Muscle layer of duodenum (tissue), 2 donors: Measurements from ENCODE around the gene PSAP.

Experiments
- H3K27ac ChIP-seq: one replicate; pipeline ENCODE4 v1.7.0; 2013; ENCODE audit warnings: mild to moderate bottlenecking, low read length
- H3K27me3 ChIP-seq: one replicate; pipeline ENCODE4 v1.7.0; 2013; ENCODE audit warnings: low read depth, mild to moderate bottlenecking, control low read depth, low read length
- H3K36me3 ChIP-seq, 2 donors: one replicate each; pipeline ENCODE4 v1.7.0; 2013; ENCODE audit warnings: low read length in 2 of 2, control low read depth in 1 of 2, mild to moderate bottlenecking in 1 of 2; ENCODE audit not compliant: insufficient read depth in 2 of 2, control insufficient read depth in 1 of 2
- H3K4me1 ChIP-seq, 2 donors: one replicate each; pipeline ENCODE4 v1.7.0; 2013; ENCODE audit warnings: low read length in 2 of 2, mild to moderate bottlenecking in 2 of 2, control low read depth in 1 of 2, moderate library complexity in 1 of 2; ENCODE audit not compliant: insufficient read depth in 2 of 2, control insufficient read depth in 1 of 2
- H3K4me3 ChIP-seq, 2 donors: one replicate each; pipeline ENCODE4 v1.7.0; 2013; ENCODE audit warnings: low read length in 2 of 2, low read depth in 1 of 2, mild to moderate bottlenecking in 1 of 2
- H3K9me3 ChIP-seq, 2 donors: one replicate each; pipeline ENCODE4 v1.7.0; 2013; ENCODE audit warnings: low read length in 2 of 2, control low read depth in 1 of 2, mild to moderate bottlenecking in 1 of 2; ENCODE audit not compliant: control insufficient read depth in 1 of 2
- donor health status: healthy.

Gene PSAP

DNA sequence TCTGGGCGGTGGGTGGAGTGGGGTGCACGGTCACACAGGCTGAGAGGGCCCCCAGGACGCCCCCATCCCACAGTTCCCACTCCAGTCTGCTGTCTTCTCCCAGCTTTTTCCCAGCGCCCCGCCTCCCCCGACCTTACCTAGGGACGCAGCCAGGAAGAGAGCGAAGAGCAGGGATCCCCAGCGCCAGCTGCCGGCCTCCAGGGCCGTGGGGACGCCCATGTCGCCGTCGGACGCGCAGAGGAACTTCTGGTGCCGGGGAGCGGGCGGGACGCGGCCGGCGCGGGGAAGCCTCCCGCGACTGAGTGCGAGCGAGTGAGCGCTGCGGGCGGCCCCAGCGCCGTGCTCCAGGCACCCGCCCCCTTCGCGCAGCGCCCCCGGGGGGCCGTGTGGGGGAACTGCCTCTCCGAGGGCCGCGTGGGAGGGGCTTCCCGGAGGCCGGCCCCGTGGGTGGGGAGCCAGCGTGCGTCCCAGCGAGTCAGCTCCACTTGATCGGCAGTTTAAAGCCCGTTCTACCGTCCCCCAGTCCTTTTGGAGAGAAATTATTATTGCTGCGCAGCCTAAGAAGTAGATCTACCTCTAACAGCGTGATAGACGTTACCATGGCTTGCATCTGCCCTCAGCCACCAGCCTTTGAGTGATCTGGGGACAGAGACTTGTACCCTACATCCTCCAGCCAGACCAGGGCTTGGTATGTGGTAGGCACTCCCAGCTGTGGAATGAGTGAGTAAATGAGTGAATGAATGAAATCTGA is 77.7 kb downstream of the PSAP start, which contains the start of gene VSIR:
TSS of gene VSIR (minus strand) at position 300 of the 751 bp plus-strand sequence. CDS start at position 219, 81 bp downstream.
- Histone ChIP-seq H3K36me3 (no peaks in the 10 kb centered on the region), H3K27ac (peak within 1 kb of the TSS; percentile 95), H3K9me3 (no peaks in the 10 kb centered on the region), H3K4me3 (peak within 1 kb of the TSS; percentile 65 to 90), H3K4me1 (peaks cover 31 to 43% of the 10 kb centered on the region in 2 donors), H3K27me3 (no peaks in the 10 kb centered on the region)

DNA sequence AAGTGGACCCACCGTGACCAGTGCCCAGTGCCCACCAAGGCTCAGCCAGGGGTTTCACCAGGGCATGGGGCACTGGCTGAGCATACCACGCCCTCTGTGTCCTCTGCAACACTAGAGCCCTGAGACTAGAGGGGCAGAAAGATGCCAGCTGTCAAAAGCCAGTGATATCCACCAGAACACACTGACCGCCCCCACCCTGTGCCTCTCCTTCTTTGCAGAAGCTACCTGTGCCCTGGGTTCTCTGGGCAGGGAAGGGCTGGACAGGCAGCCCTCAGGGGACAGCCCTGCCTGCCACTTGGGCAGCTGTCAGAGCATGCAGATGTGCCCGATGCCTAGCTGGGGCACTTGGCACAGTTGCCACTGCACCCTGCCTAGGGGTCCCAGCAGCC is 78.2 kb downstream of the PSAP start:
- no peaks in the 10 kb centered on the region for H3K9me3 ChIP-seq
- peaks cover 34 to 45% of the 10 kb centered on the region in 2 donors for H3K4me1 ChIP-seq
- peak overlapping the region; percentile 95 for H3K27ac ChIP-seq
- H3K27me3 ChIP-seq, result no peaks in the 10 kb centered on the region
- no peaks in the 10 kb centered on the region for H3K36me3 ChIP-seq
- H3K4me3 ChIP-seq, result peak overlapping the region; percentile 65 to 90

DNA sequence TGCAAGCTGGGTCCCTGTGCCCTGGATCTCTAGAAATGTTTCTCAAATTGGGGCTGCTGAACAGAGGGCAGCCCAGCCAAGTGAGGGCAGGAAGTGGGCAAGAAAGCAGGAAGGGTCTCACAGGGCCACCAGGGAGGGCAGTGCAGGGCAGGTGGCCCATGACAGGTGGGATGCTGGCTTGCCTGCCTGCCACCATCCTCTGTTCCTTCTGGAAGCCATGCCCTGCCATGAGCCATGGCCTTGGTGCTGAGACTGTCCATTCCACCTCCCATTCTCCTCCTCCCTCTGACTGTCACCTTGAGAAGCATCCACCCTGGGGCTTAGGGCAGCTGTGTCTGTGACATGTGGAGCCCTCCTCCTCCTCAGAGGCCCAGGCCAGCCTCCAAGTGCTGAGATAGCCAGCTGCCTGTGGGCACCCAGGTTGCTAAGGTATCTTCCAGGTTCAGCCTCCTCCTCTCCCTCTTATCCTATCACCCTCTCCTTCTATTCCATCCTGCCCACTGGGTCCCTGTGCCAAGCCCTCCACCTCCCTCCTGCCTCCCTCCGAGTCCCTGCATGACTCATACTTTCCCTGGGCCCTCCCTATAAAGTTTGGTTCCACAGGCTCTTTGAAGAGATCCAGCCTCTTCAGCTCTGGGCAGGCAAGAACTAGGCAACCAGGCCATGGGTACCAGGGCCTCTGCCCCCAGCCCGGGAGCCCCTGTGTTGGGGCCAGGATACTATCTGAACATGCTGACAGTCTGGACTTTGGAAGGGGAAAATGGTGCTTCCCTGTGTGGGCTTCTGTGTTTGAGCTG is 79.0 kb downstream of the PSAP start:
- Histone ChIP-seq H3K36me3 (no peaks in the 10 kb centered on the region), H3K4me1 (peaks cover 39 to 53% of the 10 kb centered on the region in 2 donors), H3K4me3 (peak overlapping the region; percentile 65 to 90), H3K27me3 (no peaks in the 10 kb centered on the region), H3K9me3 (no peaks in the 10 kb centered on the region), H3K27ac (peak overlapping the region; percentile 95)

DNA sequence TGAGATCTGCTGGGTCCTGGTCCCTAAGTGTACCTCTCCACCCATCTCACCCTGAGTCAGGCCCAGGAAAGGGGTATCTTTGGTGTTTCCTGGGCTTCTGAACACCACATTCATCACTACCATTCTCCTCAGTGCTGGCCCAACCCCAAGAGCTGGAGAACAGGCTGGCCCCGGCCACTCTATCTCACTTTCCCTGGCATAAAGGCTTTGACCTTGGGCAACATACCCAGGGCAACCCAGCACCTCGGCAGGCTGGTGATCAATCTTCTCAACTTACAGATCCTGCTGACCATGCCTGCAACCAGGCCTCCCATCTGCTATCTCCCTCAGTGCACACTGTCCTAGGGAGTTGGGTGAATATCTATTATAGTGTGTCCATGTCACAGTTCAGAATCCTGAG is 79.8 kb downstream of the PSAP start:
- Histone ChIP-seq H3K4me3 (peak overlapping the region; percentile 65 to 90), H3K4me1 (peaks cover 45 to 61% of the 10 kb centered on the region in 2 donors)

DNA sequence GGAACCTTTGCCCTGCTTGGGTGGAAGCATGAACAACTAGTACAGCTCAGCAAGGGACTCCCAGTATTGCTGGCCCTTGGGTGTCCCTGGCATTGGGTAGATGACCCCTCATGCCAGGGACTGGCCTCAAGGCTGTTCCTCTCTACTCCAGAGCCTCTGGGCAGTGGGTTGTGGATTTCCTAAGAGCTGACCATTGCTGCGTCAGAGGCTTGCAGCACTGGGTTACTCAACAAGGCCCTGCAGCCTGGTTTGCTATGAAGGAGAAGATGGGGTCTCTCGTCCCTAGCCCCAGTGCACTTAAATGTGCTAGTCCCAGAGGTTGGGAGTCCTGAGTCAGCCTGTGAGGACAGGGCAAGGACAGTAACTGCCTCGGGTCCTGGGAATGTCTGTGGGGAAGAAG is 80.3 kb downstream of the PSAP start:
- H3K4me3 ChIP-seq, result peak overlapping the region; percentile 65 to 90
- H3K4me1 ChIP-seq, result peaks cover 46 to 66% of the 10 kb centered on the region in 2 donors
- H3K27ac ChIP-seq, result peak overlapping the region; percentile 95

More for the DNA sequence above, 79.8 kb downstream of the PSAP start:
- Histone ChIP-seq H3K9me3 (no peaks in the 10 kb centered on the region), H3K27me3 (no peaks in the 10 kb centered on the region), H3K27ac (peak overlapping the region; percentile 95), H3K36me3 (peaks cover 0 to 3% of the 10 kb centered on the region in 2 donors)

DNA sequence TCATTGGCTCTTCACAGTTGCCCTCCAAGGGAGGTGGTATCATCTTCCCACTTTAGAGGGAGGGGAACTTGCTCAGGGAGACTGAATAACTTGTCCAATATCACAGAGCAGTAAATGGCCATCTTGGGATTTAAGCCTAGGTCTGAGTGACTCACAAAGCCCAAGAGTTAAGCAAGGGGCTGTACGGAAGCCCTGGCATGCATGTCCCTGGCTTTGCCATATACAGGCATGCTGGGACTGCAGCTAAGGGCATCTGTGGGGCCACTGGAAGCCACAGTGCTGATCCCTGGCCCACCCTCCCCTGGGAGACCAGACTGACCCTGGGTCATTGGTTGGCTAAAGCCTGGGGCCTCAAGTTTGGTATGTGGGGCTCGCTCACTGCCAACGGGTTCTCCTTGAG is 80.8 kb downstream of the PSAP start:
- H3K27ac ChIP-seq, result peak overlapping the region; percentile 95
- peak overlapping the region; percentile 65 to 90 for H3K4me3 ChIP-seq
- peaks cover 0 to 3% of the 10 kb centered on the region in 2 donors for H3K36me3 ChIP-seq
- no peaks in the 10 kb centered on the region for H3K27me3 ChIP-seq
- H3K9me3 ChIP-seq, result no peaks in the 10 kb centered on the region
- peaks cover 46 to 71% of the 10 kb centered on the region in 2 donors for H3K4me1 ChIP-seq

More for the DNA sequence above, 80.3 kb downstream of the PSAP start:
- Histone ChIP-seq H3K27me3 (no peaks in the 10 kb centered on the region), H3K36me3 (peaks cover 0 to 3% of the 10 kb centered on the region in 2 donors), H3K9me3 (no peaks in the 10 kb centered on the region)

DNA sequence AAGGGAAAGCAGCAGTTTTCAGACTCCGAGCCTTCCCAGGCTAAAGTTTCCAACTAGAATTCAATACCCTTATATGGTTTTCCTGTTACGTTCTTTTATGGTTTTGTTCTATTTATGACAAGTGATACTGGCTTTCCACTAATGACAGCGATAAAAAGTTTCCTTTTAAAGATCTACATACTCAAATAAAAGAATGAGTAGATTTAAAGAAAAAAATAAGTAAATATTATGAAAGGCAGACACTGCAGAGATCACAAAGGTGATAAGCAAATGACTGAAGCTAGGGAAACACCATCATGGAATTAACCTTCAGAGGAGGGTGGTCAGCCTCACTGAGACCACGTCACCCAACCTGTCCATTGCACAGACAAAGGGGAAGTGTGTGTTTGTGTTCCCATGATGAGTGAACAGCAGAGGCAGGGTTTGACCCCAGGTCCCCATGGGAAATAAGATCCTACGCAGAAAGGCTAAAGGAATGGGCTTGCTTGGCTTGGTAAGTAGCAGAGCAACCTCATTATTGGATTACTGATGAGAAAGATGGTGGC is 81.7 kb downstream of the PSAP start:
- peaks cover 0 to 3% of the 10 kb centered on the region in 2 donors for H3K36me3 ChIP-seq
- H3K9me3 ChIP-seq, result no peaks in the 10 kb centered on the region
- H3K4me3 ChIP-seq, result peak overlapping the region; percentile 65 to 90
- H3K27me3 ChIP-seq, result no peaks in the 10 kb centered on the region
- H3K4me1 ChIP-seq, result peaks cover 46 to 80% of the 10 kb centered on the region in 2 donors
- peak overlapping the region; percentile 95 for H3K27ac ChIP-seq

DNA sequence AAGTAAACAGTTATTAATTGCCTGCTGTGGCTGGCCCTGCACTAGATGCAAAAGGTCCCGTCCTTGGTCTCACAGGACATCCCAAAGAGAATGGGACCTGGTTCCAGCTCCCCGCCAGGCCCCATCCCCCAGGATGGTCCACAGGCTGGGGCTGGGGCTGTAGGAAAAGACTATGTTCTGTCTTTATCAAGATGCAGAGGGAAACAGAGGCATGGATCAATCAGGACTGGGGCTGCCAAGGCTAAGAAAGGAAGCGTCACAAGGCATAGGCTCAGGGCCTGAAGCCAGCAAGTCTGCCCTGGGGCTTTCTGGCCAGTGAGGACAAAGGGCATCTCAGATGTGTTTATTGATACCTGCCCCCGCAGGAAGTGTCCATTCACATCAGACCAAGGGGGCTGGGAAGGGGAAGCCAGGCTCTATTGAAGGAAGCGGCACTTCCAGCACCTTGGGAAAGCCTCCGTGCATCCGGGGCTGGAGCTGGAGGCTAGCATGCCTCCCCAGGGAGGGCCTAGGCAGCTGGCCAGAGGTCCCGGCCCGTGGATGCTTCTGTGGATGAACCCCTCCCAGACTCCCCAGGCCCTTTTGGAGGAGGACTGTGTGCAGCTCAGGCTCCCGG is 83.5 kb downstream of the PSAP start:
- H3K4me3 ChIP-seq, result peak overlapping the region; percentile 1 to 19
- peak overlapping the region; percentile 95 for H3K27ac ChIP-seq
- H3K27me3 ChIP-seq, result no peaks in the 10 kb centered on the region
- H3K9me3 ChIP-seq, result no peaks in the 10 kb centered on the region
- peaks cover 0 to 3% of the 10 kb centered on the region in 2 donors for H3K36me3 ChIP-seq
- H3K4me1 ChIP-seq, result peaks cover 39 to 70% of the 10 kb centered on the region in 2 donors

DNA sequence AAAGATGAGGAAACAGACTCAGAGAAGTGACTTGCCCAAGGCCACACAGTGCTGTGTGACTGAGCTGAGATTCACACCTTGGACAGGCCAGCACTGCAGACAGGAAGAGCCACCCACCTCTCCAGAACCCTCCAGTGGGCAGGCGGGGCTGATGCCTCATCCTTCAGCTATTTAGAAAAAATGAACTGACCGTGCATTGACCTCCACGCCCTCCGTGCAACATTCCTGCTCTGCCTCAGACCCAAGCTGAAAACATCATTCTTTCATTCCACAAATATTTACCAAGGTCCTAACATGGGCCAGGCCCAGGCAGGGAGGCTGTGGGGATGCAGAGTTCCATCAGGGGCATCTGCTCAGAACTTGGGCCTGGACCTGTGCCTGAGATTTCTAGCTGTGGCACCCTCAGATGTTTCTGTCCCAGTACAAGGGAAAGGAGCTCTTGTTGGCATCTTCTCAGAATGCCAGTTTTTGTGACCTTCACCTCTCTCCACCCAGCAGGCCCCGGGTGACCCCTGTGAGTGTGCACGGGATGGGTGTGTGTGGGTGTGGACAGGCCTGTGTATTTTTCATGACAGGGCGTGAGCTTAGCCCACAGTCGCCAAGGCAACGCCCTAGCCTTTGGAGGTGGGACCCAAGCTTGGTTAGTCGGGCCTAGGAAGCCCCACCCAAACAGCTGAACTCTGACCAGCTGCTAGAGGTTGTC is 84.2 kb downstream of the PSAP start:
- Histone ChIP-seq H3K27ac (peak overlapping the region; percentile 95), H3K4me1 (peaks cover 39 to 73% of the 10 kb centered on the region in 2 donors), H3K9me3 (no peaks in the 10 kb centered on the region), H3K36me3 (peaks cover 3 to 4% of the 10 kb centered on the region in 2 donors), H3K4me3 (peak overlapping the region; percentile 1 to 19), H3K27me3 (no peaks in the 10 kb centered on the region)
